Suprapubic skin (tissue), 4 donors: ENCODE measurements around the gene SLC24A4.

Experiments used
- EP300 ChIP-seq: sonication (generic); formaldehyde crosslinking; IDR thresholded peaks from one replicate; pipeline ENCODE4 v1.6.1; 2017; ENCODE audit warnings: antibody characterized with exemption
- POLR2A ChIP-seq, 2 donors: fragments of 450-650 bp; IDR thresholded peaks; one replicate each; pipeline ENCODE4 v1.6.1; 2017; ENCODE audit warnings: antibody characterized with exemption in 2 of 2, mild to moderate bottlenecking in 2 of 2, moderate library complexity in 2 of 2
- POLR2AphosphoS5 ChIP-seq, 3 donors: sonication (generic); formaldehyde crosslinking; IDR thresholded peaks; one replicate each; pipeline ENCODE4 v1.6.1; 2017; ENCODE audit warnings: antibody characterized with exemption in 3 of 3
- TF ChIP-seq, protein P1 (sequence below), 2 donors: fragments of 200-600 bp in 1 of 2; fragments of 450-650 bp in 1 of 2; sonication (generic) in 1 of 2; IDR thresholded peaks; one replicate each; pipeline ENCODE4 v1.5.1; 2016 to 2019; ENCODE audit warnings: antibody characterized with exemption in 2 of 2, mild to moderate bottlenecking in 1 of 2, moderate library complexity in 1 of 2

DNA sequence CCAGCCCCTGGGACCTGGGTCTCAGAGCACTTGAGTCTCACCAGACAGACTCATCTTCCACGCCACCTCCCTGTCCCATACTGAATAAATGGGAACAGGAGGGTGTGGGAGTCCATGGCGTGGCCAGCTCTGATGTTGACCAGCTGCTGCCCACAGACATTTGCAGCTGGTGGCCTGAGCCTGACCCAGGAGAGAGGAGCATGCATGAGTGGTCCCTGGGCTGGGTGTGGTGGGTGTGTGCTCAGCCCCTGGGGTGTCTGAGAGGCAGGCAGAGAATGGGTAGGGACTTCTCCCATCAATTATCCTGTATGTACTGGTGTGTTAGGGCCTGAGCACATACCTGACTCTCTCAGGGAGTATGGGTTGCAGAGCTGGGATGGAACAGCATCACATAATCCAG, 49.3 kb downstream of the SLC24A4 start:
- TF ChIP-seq, protein P1, sequence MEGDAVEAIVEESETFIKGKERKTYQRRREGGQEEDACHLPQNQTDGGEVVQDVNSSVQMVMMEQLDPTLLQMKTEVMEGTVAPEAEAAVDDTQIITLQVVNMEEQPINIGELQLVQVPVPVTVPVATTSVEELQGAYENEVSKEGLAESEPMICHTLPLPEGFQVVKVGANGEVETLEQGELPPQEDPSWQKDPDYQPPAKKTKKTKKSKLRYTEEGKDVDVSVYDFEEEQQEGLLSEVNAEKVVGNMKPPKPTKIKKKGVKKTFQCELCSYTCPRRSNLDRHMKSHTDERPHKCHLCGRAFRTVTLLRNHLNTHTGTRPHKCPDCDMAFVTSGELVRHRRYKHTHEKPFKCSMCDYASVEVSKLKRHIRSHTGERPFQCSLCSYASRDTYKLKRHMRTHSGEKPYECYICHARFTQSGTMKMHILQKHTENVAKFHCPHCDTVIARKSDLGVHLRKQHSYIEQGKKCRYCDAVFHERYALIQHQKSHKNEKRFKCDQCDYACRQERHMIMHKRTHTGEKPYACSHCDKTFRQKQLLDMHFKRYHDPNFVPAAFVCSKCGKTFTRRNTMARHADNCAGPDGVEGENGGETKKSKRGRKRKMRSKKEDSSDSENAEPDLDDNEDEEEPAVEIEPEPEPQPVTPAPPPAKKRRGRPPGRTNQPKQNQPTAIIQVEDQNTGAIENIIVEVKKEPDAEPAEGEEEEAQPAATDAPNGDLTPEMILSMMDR (IDR thresholded peaks at IDR 0.05), result no peak
- TF ChIP-seq POLR2A (IDR thresholded peaks at IDR 0.05), result no peak
- no peak for TF ChIP-seq POLR2AphosphoS5 (IDR thresholded peaks at IDR 0.05)
- no peak for TF ChIP-seq EP300
